ENCODE data around the gene CDK14.
"Not testable (repeated sequence)": the region's sequence is repeated elsewhere in the genome, so short reads cannot be mapped to it uniquely, and the experiment has no call there.

Gene CDK14

DNA sequence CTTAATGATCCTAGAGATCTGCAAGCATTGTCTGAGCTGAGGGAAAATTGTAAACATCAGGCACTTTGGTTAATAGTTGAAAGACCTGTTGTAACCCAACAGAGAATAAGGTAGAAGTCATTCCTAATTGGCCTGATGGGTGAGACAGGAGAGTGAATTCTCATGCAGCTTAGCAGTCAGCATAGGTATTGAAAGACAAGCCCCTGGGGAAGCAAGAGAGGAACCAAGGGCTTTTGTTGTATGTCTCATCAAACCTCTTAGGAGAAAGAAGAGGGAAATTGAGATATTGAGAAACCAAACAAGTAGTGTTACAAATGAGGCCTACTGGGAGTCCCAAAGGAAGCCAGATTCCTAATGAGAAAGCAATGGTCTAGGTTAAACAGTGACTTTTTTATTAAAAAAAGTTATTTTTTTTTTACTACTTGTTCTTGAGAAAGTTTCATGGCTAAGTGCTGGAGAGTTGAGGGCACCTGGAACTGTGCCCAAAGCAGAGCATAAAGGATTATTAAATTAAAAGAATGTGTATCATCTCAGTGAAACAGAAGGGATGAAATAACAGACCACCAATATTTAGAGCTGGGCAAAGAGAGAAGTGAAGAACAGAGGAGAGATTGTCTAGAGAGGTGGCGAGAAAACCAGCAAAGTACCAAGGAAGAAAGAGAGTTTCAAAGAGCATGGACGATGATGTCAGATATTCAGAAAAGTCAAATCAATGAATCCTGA is 168.9 kb downstream of the CDK14 start:
- no peak for DNase-seq

DNA sequence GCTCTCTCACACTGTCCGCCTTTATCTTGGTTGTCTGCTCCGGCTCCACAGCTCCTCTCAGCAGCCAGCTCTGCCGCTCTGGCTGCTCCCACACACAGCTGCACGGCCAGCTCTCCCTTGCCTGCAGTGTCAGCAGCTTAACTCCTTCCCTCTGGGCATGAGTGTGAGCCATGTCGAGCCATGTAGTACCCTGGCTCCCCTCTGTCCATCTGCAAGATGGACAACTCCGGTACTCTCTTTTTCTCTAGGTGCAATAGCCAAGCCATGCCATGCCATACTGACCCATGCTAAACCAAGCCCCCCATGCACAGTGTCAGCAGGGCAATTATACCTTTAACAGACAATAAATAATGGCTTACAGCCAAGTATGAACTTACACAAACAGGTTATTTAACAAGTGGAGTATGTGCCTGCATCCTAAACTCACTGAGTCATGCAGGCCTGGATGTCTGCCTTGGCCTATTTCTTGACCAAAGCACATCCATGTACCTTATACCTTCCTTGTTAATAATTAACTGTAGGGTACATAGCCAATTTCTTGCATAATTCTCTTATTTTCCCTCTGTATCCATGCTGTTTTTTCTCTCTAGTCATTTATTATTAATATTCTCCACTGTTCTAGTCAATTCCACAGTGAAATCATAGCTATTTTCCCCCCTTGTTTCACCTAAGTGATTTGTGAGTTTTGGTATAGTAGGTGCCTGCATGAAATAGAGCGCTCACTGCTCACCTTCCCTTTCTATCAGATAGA is 170.9 kb downstream of the CDK14 start:
- DNase-seq = peak in 1 of 2 experiments; percentile 12

DNA sequence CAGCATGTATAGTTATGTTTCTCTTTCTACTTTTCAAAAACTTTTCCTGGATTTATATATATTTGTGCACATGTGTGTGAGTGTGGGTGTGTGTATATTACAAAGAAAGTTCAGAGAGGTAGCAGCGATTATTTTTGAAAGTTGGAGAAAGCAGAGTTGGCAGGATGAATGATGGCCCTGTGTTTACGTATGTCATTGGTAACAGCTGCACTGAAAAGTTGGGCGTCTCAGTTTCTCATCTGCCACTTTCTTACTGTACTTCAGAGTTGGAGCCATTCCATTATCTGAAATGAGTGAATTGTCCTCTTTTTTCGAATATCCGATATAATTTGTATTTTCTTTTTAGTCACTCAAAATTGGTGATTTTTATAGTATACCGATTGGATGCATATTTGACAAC is 172.2 kb downstream of the CDK14 start:
- no peak for DNase-seq

DNA sequence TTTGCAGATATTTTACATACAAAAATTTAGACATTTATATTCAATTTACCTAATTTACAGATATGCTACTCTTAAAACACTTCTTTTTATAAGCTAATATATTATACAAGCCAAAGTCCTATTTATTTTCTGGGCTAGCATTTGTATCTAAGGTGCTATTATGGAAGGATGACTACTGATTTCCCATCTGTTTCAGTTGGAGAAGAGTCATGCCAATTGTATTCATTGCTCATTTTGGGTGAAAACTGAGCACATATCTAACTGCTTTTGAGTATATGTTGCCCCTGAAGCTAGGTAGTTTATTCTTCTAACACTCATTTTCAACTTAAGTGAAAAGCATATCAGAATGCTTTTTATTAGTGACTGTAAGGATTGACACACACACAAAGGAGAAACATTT is 172.9 kb downstream of the CDK14 start:
- DNase-seq = no peak

DNA sequence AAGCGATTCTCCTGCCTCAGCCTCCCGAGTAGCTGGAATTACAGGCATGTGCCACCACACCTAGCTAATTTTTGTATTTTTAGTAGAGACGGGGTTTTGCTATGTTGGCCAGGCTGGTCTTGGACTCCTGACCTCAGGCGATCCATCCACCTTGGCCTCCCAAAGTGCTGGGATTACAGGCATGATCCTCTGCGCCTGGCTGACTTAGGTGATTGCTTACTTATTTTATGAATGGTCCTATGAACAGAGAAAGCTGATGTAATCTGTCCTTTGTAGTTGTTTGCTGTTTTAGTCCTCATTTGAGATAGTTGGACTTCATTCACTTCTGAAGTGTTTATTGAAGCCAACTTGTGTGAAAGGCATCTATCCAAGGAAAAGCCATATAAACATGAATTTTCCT is 173.4 kb downstream of the CDK14 start:
- DNase-seq = not testable (repeated sequence)

DNA sequence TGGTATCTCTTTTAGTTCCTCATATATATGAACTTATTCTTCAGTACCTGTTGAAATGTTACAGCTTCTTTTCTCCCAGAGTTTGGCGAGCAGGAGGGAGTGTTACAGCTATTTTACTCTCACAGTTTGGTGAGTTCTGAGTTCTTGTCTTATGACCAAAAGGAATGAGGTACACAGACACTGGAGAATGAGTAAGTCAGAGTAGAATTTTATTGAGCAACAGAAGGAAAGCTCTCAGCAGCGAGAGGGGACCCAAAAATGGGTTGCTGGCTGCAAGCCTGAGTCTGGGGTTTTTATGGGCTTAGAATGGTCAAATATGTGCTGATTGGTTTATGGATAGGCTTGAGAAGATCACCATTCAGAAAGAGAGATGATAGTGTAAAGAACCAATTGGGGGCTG is 175.2 kb downstream of the CDK14 start:
- DNase-seq = no peak

DNA sequence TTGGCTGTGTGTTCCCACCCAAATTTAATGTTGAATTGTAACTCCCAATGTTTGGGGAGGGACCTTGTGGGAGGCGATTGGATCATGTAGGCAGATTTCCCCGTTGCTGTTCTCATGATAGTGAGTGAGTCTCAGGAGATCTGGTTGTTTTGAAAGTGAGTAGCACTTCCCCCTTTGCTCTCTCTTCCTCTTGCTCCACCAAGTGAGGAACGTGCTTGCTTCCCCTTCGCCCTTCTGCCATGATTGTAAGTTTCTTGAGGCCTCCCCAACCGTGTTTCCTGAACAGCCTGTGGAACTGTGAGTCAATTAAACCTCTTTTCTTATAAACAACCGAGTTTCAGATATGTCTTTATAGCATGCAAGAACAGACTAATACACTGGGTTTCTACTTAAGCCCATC is 176.3 kb downstream of the CDK14 start:
- no peak for DNase-seq

DNA sequence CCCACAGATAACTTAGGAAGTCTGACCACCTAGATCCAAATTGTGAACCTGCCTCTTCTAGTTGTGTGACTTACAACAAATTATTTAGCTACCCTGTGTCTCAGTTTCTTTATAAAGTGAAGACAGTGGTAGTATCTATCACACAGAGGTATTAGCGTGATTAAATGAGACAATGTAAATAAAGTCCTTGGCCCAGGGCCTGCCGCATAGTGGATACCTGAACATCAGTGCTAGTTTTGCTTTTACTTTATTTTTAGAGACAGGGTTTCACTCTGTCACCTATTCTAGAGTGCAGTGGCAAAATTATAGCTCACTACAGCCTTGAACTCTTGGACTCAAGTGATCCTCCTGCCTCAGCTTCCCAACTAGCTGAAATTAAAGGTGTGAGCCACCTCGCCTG is 177.1 kb downstream of the CDK14 start:
- no peak for DNase-seq

DNA sequence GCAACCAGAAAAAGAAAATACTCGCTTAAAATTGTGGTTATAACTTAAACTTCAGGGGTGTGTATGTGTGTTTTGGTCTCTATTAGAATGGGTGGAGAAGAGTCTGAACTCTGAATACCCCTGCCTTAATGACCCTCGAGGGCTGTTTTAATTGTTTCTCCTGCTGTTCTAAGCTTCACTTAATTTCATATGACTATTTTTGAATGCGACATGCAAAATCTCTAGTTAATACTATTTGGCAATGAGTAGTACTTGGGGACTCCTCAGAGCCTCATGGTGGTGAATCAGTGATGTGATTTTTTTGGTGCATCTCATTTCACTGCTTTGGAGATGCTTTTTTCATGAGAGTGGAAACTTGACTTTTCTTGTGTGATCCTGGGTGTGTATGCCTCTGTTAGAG is 178.6 kb downstream of the CDK14 start:
- no peak for DNase-seq

DNA sequence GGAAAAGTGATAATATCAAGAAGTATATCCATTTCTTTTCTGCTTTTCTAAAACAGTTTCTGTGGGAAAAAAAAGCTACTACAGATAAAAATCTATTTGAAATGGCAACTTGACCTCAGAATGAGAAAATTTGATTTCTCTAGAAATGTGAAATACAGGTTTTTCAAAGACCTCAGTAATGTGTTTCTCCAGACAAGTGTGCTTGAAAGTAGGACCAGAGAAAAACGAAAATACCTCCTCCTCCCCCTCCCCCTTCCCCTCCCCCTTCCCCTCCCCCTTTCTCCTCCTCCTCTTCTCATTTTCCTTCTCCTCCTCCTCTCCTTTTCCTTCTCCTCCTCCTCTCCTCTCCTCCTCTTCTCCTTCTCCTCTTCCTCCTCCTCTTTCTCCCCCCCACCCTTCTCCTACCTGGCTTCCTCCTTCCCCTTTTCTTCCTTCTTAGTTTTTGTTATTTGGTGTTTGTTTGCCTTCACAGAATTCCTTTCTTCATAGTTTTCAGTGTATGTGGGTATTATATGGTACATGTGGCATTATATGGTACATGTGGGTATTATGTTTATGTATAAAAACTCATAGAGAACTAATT is 179.4 kb downstream of the CDK14 start:
- no peak for DNase-seq

DNA sequence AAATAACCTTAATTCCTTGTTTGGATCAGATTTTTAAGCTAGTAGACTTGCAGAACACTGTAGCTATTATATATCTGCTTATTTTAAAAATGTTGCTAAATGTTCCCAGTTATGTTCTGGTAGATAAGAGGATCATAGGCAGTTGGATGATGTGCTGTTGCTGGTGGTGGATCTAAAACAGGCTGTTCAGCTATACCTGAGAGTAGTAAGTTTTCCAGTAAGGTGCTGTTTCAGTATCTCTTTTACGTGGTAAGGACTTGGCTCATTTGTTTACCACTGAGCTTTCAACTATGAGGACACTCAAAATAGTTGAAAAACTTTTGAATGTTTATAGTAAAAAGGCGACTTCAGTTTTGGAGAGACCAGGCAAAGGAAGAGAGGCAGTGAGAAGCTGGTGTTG is 180.9 kb downstream of the CDK14 start:
- DNase-seq = no peak

DNA sequence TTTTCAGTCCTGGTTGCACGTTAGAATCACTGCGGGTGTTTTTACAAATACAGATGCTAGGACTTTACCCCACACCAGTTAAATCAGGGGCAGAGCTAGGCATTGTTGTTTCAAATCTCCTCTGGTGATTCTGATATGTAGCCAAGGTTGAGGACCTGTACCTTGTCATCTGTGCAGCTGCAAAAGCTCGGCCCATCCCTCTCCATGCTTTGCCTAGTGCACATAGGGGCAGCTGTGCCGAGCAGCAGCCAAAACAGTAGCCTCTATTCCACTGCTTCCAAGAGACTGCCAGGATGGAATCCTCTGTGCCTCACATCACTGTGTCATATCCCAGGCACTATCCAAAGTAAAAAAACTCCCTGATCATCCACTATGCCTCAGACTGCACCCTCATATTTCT is 181.3 kb downstream of the CDK14 start:
- DNase-seq = peak in 1 of 2 experiments; percentile 6

DNA sequence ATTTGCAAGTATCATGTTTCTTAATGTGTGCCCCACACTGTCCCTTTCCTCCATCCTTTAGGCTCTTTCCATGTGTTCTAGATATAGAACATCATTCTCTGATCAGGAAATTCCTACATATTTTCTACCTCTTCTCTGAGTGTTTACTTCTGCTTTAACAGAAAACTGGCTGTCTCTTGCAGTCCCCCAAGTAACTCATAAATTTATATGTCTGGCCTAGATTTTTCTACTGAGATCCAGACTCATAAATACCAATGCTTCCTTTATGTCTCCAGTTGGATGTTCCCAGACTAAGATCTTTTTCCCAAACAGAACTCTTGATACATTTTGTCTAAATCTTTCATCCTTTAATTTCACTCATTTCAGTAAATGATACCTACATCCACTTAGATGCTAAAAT is 181.8 kb downstream of the CDK14 start:
- DNase-seq = no peak

DNA sequence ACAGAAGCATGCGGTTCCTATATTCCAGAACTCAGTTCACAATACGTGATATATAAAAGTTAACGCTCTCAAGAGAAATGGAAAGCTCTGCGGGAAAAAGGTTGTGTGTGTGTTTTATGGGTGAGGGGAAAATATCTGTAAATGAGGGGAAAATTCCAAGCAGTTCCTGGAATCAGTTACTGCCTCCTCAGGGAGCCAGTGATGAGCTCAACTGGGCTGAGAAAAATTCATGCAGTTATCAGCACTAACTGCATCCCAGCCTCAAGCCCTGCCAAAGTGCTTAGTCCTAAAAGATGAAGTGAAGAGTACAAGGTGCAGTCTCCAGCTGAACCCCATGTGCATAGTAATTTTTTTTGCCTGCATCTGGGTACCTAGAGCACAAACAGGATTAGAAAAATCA is 191.9 kb downstream of the CDK14 start:
- no peak for DNase-seq

DNA sequence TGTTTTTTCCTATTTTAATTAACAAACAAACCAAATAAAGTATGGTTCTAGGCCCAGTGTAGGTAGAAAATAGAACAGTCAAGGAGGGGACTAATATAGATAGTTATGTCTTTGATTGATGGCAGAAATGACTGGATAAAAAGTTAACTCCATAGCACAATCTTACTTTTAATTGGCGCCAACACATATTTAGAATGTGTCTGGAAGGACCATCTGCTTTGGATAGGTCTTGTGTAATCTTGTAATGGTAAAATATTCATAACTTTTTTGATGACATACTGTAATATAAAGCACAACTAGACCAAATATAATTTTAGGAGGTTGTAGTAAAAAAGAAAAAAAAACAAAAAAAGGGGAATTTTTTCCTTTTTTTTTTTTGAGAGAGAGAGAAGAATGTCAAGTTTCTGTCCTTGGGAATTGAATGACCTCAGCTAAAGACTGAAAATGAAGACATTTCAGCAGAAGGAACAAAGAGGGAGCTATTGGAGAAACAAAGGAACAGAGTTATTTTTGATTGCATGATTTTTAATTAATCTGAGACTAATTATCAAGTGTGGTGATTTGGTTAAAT is 193.7 kb downstream of the CDK14 start:
- no peak for DNase-seq

DNA sequence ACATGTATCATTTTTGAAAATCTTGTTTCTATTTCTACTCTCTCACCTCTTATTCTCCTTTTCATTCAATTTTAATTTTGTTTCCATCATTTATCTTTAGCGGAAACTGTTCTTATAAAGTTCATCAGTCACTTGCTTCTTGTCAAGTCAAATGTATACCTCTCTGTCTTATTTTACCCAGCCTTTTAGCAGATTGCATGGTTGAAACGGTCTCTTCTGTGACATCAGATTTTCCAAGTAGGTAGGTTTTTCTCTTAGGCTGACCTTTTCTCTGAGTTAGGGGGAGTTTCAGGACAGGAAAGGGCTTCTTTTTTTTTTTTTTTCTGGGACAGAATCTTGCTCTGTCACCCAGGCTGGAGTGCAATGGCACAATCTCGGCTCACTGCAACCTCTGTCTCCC is 195.5 kb downstream of the CDK14 start:
- DNase-seq = no peak

DNA sequence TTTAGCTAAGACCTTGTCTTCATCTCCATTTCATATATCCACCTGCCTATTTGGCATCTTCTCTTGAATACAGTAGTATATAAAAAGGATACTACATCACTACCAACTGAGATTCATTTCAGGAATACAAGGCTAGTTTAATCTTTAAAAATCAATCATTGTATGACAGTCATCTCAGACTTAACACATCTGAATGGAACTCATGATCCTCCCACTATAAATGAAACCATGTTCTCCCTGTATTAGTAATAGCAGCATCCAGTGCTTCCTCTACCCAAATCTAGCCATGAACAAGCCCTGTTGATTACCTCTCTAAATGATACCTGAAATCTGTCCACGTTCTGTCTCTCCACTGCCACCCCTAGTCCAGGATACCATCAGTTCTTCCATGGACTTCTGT is 196.2 kb downstream of the CDK14 start:
- DNase-seq = no peak

DNA sequence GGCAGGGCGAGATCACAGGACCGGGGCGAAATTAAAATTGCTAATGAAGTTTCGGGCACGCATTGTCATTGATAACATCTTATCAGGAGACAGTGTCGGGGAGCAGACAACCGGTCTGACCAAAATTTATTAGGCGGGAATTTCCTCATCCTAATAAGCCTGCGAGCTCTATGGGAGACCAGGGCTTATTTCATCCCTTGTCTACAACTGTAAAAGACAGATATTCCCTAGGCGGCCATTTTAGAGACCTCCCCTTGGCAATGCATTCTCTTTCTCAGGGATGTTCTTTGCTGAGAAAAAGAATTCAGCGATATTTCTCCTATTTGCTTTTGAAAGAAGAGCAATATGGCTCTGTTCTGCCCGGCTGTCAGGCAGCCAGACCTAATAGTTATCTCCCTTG is 198.1 kb downstream of the CDK14 start:
- DNase-seq = not testable (repeated sequence)

DNA sequence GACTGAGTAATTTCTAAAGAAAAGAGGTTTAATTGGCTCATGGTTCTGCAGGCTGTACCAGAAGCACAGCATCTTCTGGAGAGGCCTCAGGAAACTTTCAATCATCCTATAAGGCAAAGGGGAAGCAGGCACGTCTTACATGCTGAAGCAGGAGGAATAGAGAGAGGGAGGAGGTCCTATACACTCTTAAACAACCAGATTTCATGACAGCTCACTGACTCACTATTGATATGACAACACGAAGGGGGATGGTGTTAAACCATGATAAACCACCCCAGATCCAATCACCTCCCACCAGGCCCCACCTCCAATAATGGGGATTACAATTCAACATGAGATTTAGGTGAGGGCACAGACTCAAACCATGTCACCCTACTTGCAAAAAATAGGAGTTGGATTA is 201.5 kb downstream of the CDK14 start:
- no peak for DNase-seq

DNA sequence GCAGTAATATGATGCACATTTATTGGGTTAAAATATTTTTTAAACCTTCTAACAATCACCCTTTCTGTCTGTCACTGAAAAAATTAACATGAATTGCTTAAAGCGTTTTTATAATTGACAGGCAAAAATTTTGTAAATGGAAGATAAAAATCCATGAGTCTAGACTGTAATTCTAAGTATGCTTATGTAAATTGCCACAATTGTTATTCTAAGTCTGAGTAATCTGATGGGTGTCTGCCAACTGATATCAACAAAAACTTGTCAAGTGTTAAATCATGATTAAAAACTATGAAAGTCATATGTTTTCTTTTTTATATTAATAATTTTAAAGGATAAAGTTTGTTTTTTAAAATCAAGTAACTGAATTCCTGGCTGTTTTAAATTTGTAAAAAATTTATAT is 208.2 kb downstream of the CDK14 start:
- DNase-seq = no peak

DNA sequence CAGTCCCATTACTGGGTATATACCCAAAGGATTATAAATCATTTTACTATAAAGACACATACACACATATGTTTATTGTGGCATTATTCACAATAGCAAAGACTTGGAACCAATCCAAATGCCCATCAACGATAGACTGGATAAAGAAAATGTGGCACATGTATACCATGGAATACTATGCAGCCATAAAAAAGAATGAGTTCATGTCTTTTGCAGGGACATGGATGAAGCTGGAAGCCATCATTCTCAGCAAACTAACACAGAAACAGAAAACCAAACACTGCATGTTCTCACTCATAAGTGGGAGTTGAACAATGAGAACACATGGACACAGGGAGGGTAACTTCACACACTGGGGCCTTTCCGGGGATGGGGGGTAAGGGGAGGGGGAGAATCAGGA is 219.4 kb downstream of the CDK14 start:
- not testable (repeated sequence) for DNase-seq

DNA sequence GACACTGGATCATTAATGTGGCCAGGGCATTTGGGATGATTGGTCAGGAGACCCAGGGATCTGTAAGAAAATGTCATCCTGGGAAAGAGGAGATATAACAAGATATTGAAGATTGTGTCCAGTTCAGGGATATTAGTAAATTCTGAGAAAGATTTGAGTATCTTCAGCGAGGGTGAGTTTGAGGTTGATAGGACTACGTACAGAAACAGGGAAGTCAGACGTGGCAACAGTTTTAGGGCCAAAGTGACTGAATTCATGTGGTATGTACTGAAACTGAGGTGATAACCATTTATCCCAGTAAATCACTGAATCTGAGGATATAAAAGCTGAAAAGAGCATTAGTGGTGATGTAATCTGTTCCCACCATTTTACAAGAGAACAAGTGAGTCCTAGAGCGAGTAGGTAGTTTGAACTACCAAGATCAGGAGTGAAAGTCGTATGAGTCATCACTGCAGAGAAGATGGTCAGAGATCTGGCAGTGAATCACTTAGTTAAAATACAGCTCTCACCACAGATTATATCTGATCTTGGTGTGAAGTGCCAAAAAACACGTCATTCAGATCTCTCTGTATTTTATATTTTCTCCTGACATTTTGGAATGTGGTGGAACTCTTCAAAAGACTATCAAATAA is 220.5 kb downstream of the CDK14 start:
- DNase-seq = no peak

DNA sequence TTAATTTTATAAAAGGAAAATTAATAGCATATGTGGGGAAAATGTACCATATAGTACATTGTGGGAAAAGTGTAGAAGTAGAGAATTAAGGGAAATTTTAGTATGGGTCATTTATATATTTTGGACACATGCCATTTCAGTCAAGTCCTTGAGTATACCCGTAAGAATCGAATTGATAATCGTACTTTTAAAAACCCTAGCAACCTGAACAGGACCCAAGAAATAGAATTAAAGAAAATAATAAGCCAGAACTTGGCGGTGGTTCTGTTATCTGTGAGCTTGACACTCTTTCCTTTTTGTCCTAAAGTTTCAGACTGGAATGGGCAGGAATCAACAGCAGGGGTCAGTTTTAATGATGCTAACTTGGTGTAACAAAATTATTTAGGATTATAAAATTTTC is 221.0 kb downstream of the CDK14 start:
- no peak for DNase-seq

DNA sequence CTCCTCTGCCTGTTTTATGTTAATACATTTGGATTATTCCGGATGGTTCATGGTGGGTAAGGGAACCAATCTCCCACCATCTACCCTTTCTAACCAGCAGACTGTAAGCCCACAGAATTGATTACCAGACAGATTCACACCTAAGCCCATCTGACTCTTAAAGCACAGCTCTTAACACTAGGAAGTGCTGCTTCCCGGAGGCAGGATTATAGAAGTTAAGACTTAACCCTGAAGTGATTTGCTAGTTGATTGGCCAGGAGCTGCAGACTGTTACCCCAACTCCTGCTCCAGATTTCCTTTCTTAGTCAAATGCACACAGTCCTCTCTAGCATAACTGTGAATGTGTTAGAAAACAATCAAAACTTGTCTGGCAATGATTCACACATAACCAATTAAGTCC is 221.7 kb downstream of the CDK14 start:
- no peak for DNase-seq
